Hepatocyte (in vitro differentiated cells): ENCODE results near the gene E2F1.

Source experiments
- CTCF ChIP-seq: fragments of 200-600 bp; sonication (generic); IDR thresholded peaks from 2 replicates; pipeline ENCODE4 v1.5.1; 2016; ENCODE audit warnings: antibody characterized with exemption, mild to moderate bottlenecking; ENCODE audit not compliant: poor library complexity
- EZH2phosphoT487 ChIP-seq: fragments of 200-600 bp; sonication (generic); IDR thresholded peaks from one replicate; pipeline ENCODE4 v1.6.1; 2018; ENCODE audit warnings: antibody characterized with exemption, mild to moderate bottlenecking, low read depth, moderate library complexity; ENCODE audit not compliant: unreplicated experiment, severe bottlenecking

GRCh38 chr20:33664085-33664761 lies 22.0 kb downstream of the E2F1 start:
- no peak for TF ChIP-seq CTCF
- no peak for TF ChIP-seq EZH2phosphoT487
